Measurements from ENCODE around the gene CIC.

Gene CIC

DNA sequence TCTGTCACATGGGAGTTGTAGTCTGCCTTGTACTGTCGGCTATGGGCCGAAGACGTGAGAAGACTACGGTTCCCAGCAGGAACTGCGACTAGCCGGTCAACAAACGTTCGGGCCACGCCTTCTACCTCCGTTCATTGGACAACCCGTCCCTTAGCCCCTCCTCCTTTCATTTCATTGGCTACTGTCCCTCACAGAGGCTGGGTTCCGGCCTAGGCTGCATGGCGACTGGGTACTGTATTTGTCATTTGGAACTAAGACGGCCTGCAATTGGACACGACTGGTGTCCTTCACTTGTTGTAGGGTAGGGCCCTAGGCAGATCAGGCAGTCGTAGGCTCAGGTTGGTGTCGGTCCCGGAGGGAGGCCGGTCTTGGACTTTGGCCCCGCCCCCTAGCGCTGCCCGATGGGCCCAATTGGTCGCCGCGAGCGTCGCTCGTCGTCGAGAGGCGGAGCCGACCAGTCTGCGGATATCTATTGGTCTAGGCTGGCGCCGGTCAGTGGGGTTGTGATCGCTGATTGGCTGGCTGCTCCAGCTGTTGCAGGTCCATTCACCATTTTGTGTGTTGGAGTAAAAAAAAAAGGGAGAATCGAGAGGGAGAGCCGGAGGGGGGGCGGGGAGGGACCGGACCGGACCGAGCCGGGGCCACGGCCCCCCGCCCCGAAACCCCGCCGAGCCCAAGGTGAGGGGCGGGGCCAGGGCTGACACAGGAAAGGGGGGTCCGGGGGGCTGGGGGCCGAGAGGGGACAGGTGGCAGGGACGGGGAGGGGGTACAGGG lies at the start of gene CIC:
Gene CIC (plus strand): TSS at position 549 of the 774 bp plus-strand sequence. CDS start 2,532 bp downstream, outside the sequence.
- FAIRE-seq: peak; percentile 99

DNA sequence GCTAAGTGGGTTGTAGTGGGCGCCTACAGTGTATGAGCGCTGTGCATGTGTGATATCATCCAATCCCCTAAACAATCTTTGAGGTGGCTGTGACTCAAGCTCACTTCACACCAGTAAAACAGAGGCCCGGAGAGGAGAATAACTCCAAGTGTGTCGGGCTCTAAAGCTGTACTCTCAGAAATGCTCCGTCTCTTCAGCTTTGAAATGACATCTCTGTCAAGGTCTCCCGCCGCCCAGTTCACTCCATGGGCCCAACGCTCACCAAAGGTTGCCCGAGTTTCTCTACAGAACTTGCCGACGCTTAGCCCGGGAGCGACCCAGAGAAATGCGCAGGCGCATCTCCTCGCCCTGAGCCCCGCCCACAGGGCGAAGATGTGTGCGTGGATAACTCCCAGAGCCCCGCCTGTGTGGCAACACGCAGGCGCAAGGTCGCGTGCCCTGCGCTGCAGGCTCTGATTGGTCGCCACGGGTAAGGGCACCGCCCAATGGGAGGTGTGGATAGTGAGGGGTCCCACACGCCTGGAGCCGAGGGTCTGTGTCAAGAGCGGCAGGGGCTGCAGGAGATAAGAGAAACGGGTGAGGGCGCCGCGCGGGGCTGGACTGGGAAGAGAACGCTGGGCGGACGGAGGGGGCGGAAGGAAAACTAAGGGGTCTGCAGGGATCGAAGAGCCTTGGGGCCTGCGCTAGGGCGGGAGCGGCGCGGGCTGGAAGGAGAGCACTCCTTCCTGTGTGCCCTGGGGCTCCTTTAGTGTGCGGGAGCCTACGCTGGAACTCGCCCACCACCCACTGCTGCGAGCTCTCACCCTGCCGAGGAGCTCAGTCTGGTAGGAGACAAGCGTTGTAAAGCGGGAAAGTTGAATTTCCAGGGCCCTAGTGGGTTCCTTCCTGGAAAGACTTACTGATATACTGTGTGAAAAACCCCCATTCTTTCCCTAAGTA lies 49.0 kb upstream of the CIC start, which contains the start of gene ZNF526:
Gene ZNF526 (plus strand): TSS at position 501 of the 939 bp plus-strand sequence. CDS start 4,092 bp downstream, outside the sequence.
- FAIRE-seq: peak; percentile 90

DNA sequence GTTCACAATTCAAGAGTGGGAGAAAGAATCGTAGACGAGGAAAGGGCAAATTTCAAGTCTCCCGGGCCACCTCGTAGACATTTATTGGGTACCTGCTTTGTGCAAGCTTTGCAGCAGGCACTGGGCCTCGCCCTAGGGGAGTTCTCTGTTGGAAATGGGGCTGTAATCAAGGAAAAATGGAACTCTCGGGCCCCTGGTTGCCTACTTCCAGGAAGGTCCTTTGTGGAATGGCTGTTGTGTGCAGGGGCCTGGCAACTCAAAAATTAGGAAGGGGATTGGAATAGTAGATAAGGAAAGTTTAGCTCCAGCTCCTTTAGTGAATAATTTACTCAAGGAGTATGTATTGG lies 48.3 kb upstream of the CIC start:
- no peak for FAIRE-seq

DNA sequence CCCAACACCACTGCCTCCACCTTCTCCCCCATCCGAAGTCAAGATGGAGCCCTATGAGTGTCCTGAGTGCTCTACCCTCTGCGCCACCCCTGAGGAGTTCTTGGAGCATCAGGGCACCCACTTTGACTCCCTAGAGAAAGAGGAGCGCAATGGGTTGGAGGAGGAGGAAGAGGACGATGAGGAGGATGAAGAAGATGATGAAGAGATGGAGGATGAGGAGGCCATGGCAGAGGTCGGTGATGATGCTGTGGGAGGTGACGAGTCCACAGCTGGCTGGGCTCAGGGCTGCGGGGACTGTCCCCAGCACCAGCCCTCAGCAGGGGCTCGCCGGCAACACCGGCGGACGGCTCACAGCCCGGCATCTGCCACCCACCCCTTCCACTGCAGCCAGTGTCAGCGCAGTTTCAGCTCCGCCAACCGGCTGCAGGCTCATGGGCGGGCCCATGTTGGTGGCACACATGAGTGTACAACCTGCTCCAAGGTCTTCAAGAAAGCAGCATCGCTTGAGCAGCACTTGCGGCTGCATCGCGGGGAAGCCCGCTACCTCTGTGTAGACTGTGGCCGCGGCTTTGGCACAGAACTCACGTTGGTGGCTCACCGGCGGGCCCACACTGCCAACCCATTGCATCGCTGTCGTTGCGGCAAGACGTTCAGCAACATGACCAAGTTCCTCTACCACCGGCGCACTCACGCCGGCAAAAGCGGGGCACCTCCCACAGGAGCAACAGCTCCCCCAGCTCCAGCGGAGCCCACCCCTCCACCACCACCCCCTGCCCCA lies 43.9 kb upstream of the CIC start:
- FAIRE-seq: no peak

DNA sequence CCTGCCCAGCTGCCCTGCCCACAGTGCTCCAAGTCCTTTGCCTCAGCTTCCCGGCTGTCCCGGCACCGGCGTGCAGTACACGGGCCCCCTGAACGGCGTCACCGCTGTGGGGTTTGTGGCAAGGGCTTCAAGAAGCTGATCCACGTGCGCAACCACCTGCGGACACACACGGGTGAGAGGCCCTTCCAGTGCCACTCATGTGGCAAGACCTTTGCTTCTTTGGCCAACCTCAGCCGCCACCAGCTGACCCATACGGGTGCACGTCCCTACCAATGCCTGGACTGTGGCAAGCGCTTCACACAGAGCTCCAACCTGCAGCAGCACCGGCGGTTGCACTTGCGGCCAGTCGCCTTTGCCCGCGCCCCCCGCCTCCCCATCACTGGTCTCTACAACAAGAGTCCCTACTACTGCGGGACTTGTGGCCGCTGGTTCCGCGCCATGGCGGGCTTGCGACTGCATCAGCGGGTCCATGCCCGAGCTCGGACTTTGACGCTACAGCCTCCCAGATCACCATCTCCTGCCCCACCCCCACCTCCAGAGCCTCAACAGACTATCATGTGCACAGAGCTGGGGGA lies 43.2 kb upstream of the CIC start:
- FAIRE-seq: no peak

DNA sequence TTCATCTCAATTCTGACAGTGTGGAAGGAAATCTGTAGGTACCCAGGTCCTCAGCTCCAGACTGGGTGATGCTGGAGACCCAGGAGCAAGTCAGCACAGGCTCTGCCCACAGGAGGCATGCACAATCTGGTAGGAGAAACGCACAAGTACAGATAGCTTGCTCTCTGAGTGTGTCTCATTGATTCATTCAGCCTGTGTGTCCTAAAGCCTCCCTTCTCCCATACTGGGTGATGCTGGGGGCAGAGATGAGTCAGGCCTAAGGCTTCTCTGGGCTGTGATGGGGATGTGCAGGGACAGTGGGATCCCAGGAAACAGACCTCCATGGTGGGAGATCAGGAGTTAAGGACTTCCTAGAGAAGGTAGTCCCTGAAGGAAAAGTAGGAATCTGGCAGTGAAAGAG lies 42.2 kb upstream of the CIC start:
- FAIRE-seq: no peak

DNA sequence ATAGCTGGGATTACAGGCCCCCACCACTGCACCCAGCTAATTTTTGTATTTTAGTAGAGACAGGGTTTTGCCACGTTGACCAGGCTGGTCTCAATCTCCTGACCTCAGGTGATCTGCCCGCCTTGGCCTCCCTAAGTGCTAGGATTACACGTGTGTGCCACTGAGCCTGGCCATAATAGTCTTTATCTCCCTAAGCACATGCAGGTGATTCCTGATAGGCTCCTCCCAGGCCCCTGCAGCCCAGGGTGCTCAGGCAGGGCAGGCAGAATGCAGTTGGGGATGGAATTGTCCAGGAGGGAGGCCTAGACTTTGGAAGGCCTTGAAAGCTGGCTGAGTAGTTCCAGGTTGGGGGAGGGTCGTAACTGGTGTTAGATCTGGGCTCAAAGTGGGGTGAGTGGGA lies 40.4 kb upstream of the CIC start:
- FAIRE-seq: no peak

DNA sequence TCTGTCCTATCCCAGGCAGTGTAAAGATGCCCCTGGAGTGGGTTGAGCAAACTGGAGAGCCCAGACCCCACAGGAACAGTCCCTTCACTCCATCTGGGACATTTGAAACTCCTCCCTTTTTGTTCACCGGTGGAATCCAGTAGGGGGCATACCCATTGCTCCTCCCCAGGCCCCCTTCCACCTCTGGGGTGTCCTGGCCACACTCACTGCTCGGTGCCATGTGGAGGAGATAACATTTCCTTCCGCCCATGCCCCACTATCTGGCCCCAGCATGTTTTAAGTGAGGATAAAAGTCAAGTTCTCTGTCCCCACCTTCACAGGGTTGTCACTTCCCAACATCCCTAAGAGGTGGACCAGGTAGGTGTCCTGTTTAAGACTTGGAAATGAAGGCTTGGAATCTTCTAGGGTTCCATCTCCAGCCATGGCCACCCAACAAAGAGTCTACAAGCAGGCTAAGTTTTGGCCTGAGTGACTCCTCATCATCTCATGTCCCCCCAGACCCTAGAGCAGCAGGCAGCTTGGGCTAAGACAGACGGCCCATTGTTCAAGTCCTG lies 39.7 kb upstream of the CIC start:
- FAIRE-seq: no peak

DNA sequence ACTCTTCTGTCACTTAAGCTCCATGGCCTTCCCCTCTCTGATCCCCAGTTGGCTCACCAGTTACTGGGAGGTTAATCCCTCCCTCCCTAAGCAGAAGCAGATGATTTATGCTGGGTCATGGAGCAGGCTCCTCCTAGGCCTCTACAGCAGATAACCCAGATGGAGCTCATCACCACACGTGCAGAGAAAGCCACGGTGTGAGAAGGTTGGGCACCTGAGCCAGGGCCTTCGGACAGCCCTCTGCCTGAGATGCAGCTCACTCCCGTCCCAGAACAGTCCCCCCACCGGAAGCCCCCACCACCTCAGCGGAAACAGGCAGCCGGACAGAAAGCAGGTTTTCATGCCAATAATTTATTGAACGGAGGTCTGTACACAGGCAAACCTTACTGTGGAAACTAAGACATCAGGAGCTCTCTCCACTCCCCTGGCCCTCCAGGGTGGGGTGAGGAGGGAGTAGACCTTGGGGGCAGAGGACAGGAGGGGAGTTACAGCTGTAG lies 39.1 kb upstream of the CIC start:
- FAIRE-seq: no peak

DNA sequence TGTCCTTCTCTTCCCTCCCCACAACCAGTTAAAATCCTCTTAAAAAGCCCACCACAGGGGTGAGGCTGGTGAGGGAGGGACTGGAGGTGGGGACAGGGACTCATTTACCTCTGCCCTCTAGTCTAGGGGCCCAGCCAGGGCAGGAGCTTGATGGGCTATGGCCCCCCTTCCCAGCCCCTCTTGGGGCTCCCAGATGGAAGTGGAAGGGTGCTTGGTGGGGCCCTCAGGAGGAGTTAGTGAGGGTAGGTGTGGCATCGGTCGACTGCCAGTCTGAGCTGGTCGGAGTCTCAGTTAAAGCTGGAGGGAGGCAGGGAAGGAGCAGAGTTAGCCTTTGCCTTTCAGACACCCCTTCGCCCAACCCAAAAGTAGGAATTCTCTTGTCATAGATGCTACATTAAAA lies 38.5 kb upstream of the CIC start:
- no peak for FAIRE-seq

DNA sequence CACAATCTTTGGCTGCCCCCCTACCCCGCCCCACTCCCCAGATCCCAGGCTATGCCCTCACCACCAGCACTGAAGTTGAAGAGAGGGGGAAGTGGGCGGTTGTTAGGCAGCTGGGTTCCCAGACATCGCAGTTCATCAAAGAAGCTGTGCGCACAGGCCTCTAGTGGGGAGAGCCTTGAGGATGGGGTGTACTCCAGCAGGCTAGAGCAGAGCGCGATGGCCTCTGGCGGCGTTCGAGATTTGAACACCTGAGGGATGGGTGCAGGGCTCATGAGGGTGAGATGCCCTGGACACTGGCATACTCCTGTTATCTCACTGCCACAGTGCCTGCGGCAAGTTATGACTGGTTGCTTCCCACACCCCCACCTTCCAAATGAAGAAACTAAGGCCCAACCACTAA lies 36.6 kb upstream of the CIC start:
- FAIRE-seq: no peak

DNA sequence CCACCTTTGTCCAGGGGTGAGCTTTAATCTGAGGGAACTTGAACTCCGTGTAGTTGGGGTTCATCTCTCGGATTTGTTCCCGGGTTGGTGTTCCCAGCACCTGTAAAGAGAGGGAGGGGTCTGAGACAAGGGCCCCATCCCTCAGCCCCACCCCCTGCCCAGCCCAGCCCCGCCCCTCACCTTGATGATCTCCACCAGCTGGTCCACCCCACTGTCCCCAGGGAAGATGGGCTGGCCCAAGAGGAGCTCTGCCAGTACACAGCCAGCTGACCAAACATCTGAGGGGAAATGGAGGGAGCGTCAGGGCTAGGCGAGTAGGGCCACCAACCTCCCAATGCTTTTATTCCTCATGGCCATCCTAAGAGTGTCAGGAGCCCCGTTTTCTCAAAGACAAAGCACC lies 35.9 kb upstream of the CIC start:
- no peak for FAIRE-seq

DNA sequence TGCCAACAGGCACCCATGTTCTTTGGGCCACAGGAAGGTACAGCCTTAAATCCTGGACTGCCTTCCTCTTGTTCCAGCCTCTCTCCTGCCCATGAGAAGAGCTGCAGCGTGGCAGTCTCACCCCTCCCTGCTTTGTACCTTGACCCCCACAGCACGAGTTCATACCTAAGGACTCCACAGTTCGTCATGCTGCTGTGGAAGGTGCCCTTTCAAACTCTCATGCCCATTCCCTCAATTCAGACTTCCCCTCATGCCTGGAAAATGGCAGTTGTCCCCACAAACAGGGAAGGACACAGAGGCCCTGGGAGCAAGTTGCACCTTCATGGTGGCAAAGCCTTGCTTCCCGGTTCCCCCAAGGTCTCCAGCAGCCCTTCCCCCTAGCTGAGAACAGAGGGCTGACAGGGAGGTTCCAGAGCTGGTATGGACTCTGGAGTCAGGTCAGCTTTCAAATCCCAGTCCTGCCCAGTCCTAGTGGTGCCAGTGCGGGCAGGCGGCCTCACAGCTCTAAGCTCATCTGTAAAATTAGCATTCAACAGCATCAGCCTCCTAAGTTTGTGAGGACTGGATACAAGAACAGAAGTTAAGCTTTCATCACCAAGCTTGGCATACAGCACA lies 35.3 kb upstream of the CIC start:
- FAIRE-seq: no peak

DNA sequence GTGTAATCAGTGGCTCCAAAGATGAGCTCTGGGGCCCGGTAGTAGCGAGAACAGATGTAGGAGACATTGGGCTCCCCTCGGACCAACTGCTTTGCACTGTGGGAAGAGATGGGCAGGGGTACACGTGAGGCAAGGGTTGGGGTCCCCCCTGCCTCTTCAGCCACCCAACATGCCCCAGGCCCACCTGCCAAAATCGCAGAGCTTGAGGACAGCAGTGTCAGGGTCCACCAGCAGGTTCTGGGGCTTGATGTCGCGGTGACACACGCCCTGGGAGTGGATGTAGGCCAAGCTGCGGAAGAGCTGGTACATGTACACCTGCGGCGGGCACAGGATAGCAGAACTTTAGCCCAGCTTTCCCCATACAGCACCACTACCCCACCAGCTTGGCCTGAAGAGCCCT lies 34.7 kb upstream of the CIC start:
- no peak for FAIRE-seq

DNA sequence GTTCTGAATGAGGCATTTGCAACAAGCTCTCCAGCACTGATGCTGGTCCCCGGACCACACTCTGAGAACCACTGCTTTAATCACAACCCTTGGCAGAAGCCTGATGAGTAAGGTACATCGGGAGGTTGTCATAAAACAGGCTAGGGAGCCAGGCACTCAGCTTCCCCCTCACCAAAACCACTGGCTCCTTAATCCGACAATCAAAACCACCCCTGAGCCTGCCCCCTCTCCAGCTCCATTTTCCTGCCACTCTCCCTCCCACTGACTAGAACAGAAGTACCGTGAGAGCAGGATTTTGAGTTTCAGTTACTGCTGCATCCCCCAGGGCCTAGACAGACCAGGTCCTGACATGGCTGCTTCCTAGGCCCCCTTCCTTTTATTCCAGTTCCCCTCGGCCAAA lies 33.9 kb upstream of the CIC start:
- FAIRE-seq: no peak

DNA sequence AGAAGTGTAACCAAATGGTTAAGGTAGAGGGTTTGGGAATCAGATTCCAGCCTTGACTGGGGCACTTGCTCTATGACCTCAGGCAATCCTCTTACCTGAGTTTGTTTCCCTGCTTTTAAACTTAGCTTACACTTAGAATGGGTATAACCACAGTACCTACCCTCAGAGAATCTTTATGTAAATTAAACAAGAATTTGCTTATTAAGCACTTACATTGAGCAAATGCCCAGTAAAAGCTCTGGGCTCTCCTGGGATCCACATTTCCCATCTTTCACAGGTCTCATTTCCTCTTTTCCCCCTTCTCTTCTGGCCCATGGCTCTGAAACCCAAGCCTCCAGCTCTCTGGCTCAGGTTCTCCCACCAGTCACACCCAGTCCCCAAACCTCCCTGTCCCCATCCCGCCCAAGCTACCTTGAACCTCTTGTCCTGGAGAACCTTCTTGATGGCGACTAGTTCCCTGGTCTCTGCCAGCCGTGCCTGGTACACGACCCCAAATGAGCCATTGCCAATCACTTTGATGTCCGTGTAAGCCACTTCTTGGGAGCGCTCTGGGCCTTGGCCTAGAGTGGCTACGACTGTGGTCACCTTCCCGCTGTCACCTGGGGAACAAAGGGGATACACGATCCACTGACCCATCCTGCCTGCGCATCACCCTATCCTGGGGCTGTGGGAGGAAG lies 29.4 kb upstream of the CIC start:
- FAIRE-seq: no peak

DNA sequence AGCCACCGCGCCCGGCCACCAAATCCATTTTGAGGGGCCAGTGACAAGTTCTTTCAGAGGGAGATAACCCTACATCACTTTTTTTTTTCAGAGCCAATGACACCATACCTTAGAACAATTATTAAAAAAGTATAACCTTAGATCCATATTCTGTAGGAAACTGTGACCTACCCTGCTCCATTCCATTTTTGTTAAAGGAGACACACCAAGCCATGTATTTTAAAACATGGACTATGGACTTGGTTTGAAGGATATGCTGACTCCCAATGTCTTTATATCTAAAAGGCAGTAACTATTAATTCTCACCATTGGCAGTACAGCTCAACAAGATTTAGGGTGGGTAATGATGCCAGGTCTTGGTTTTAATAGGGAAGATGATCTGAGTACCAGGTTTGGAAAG lies 27.8 kb upstream of the CIC start:
- no peak for FAIRE-seq

DNA sequence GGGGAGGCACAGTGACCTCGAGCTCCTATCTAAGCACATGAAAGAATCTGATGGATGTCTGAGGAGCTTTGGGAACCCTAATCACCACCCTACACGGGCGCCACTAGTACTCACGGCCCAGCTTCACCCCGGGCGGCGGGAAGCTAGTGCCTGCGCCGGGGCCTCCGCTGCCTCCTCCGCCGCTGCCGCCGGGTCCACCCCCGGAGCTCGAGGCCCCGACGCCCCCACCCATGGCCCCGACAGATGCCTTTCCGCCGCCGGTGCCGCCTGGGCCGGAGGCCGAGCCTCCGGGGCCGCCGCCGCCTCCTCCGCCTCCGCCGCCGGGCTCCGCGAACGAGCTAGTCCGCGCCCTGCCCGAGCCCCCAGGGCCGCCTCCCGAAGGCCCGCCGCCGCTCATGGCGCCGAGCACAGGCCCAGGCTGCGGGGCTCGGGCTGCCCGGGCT lies 27.0 kb upstream of the CIC start:
- FAIRE-seq: no peak

DNA sequence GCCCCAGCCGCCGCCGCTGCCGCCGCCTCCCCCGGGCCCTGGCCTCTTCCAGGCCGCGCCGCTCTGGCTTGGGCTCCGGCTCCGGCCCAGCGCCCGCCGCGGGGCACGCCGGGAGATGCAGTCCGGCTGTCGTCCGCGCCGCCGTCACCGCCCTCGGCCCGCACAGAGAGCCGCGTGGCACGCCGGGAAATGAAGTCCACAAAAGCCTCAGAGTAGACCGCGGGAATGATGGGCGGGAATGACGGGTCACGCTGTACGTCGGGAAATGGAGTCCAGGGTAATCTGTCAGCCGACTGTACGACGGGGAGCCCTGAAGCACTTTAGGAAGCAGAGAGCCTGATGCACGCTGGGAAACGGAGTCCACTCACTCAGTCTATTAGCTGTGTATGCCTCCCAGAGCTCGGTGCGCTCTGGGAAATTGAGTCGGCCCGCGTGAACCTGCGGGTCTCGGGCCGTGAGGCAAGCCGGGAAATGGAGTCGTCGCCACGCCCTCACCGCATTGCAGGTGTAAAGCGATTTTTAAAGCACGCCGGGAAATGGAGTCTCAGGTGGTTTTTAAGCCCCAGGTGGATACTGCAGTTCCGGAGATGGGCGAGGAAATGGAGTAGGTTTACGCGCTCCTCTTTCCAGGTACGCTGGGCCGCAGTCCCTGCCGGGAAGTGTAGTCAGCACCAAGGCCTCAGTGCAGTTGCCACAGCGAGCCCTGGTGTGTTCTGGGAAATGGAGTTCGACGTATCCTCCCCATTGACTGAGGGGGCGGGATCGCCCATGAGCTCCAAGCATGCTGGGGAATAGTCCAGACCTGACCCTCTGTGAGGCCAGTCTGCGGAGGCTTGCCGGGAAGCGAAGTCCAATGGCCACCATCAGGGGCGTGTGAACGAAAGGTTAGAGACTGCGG lies 26.3 kb upstream of the CIC start, which contains the start of gene GSK3A:
Gene GSK3A (minus strand): TSS at position 91 of the 898 bp plus-strand sequence. CDS start 137 bp downstream, outside the sequence.
- FAIRE-seq: peak; percentile 95

Measured in A204.1 (cell line).